Adrenal gland (tissue), 12 donors: ENCODE results near the gene CCDC149. TPM values are rescaled to one million over a fixed set of nuclear protein-coding genes. Genes with fewer than 3 reads are reported as not detected.

ENCODE experiments used
- DNase-seq, 7 donors: peaks; one replicate each; pipeline ENCODE4 v3.0.0-alpha.2; 2019 to 2020
- H3K27ac ChIP-seq, 5 donors: fragments of 200-600 bp; sonication (generic) in 4 of 5; 1 replicate in 3 of 5; 2 replicates in 2 of 5; pipeline versions ENCODE4 v1.5.1 to v1.8.0; 2016 to 2020; ENCODE audit warnings: mild to moderate bottlenecking in 1 of 5
- H3K27me3 ChIP-seq: fragments of 200-600 bp; 2 replicates; pipeline ENCODE4 v1.8.0; 2021
- H3K36me3 ChIP-seq, 2 donors: fragments of 200-600 bp; replicated peaks in 1 of 2; 1 replicate in 1 of 2; 2 replicates in 1 of 2; pipeline versions ENCODE4 v1.5.1 to v1.8.0; 2018 to 2022
- H3K4me1 ChIP-seq, 2 donors: fragments of 200-600 bp; replicated peaks in 1 of 2; 1 replicate in 1 of 2; 2 replicates in 1 of 2; pipeline versions ENCODE4 v1.5.1 to v1.8.0; 2018 to 2021
- H3K4me3 ChIP-seq, 4 donors: fragments of 200-600 bp; sonication (generic) in 3 of 4; one replicate each; pipeline ENCODE4 v1.5.1; 2016 to 2018
- H3K9me3 ChIP-seq, 3 donors: fragments of 200-600 bp; sonication (generic) in 1 of 3; replicated peaks in 1 of 3; 1 replicate in 2 of 3; 2 replicates in 1 of 3; pipeline versions ENCODE4 v1.5.1 to v1.8.0; 2016 to 2021
- POLR2A ChIP-seq, 2 donors: fragments of 450-650 bp; IDR thresholded peaks; one replicate each; pipeline ENCODE4 v1.6.1; 2017; ENCODE audit warnings: antibody characterized with exemption in 2 of 2, mild to moderate bottlenecking in 2 of 2, moderate library complexity in 1 of 2
- WGBS, 4 donors: extraction: QIAGEN DNeasy Blood & Tissue Kit in 2 of 4; methylation state at CpG; one replicate each; pipeline versions ENCODE4 v1.1.5 to v1.1.7; 2013 to 2017; 5-methylcytosine and 5-hydroxymethylcytosine counted together
- intact Hi-C, 2 donors: fragments of 100-400 bp; cut with DNase I; formaldehyde crosslinking; loops; one replicate each; pipeline versions ENCODE4 v1.14.1 to v1.15.0; 2022 to 2023
- polyA plus RNA-seq, 3 donors: library from polyadenylated mRNA; stranded (reverse); fragments of 200-250 nt in 2 of 3; fragments of 350-450 nt in 1 of 3; fragmentation: Illumina TruSeq in 1 of 3; extraction: RNeasy Lipid Tissue Mini Kit (QIAGEN cat#74804) in 1 of 3; gene quantifications; one replicate each; pipeline ENCODE4 v1.2.3, GENCODE V29; 2013 to 2014
- total RNA-seq, 9 donors: library from RNA; depleted of rRNA in 4 of 9; stranded (reverse); fragments of >200 nt in 4 of 9; fragments of 120-200 nt in 1 of 9; fragmentation: NEBNext Ultra II Directional in 1 of 9; extraction: Animal tissue kit (Norgen Biotek cat#: 25700) in 1 of 9; gene quantifications; one replicate each; pipeline versions ENCODE4 v1.1.0 to v1.2.4, GENCODE V29; 2013 to 2023
- TF ChIP-seq, protein P1 (sequence below), 6 experiments: fragments of 450-650 bp in 4 of 6; fragments of 200-600 bp in 2 of 6; sonication (generic) in 1 of 6; IDR thresholded peaks; 1 replicate in 5 of 6; 2 replicates in 1 of 6; pipeline versions ENCODE4 v1.5.1 to v1.8.0; 2016 to 2021; ENCODE audit warnings: antibody characterized with exemption in 6 of 6, mild to moderate bottlenecking in 2 of 6, moderate library complexity in 1 of 6
- donor health status: healthy with polysubstance abuse.
- donor health status: Bipolar disorder and iron deficiency.
- donor health status: DM: yes; HTN: yes; CAD: no.
- donor health status: DM: no; HTN: no; CAD: no.
- donor health status: DM: no; HTN: no; CAD: no.
- donor health status: DM: yes; HTN: yes; CAD: no.

The CCDC149 gene
- total and polyA plus RNA-seq, 12 donors: 3.6 to 13.0 (median 8.4) TPM

DNA sequence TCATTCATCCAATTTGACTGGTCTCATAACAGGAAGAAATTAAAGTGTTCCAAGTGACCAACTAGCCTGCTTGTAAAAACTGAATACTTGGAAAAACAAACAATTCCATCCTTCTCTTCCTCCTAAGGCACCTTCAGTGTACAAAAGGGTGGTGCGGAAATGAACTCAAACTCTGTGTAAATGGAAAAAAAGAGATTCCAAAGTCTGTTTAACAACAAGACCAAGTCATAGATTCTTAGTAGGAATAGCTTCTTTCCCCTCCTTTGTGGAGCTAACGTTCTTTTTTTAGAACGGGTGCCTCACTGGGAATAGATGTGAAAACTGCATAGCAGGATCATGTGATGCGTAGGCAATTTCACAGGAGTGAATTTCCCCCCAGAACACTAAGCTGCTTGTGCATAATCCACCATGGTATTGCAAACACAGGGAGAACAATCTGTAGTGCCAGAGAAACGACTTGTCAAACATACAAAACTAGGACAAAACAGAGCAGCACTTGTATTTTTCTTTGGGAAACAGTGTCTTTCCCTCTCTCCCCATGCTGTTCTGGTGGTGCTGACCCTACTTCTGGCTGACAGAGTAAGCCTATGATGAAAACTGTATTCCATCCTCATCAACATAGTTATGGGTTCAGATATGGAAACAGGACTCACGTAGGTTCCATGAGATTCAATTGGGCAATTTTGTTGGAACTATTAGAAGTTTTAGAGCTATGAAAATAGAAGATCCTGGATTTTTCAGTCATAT, 130.7 kb downstream of the CCDC149 start:
- intact Hi-C loops: no loop called here
- WGBS, 4 donors: 50 to 58% (median 53%) methylated on average over 6 of the region's 6 CpGs
- no peak overlapping the region for H3K4me3 ChIP-seq
- no peaks in the 10 kb centered on the region for H3K9me3 ChIP-seq
- no peaks in the 10 kb centered on the region for H3K36me3 ChIP-seq
- no peak overlapping the region for H3K27ac ChIP-seq
- TF ChIP-seq, protein P1, sequence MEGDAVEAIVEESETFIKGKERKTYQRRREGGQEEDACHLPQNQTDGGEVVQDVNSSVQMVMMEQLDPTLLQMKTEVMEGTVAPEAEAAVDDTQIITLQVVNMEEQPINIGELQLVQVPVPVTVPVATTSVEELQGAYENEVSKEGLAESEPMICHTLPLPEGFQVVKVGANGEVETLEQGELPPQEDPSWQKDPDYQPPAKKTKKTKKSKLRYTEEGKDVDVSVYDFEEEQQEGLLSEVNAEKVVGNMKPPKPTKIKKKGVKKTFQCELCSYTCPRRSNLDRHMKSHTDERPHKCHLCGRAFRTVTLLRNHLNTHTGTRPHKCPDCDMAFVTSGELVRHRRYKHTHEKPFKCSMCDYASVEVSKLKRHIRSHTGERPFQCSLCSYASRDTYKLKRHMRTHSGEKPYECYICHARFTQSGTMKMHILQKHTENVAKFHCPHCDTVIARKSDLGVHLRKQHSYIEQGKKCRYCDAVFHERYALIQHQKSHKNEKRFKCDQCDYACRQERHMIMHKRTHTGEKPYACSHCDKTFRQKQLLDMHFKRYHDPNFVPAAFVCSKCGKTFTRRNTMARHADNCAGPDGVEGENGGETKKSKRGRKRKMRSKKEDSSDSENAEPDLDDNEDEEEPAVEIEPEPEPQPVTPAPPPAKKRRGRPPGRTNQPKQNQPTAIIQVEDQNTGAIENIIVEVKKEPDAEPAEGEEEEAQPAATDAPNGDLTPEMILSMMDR (IDR thresholded peaks at IDR 0.05): no peak
- TF ChIP-seq POLR2A (IDR thresholded peaks at IDR 0.05): no peak
- H3K27me3 ChIP-seq: no peaks in the 10 kb centered on the region
- no peaks in the 10 kb centered on the region for H3K4me1 ChIP-seq
- no peak for DNase-seq

DNA sequence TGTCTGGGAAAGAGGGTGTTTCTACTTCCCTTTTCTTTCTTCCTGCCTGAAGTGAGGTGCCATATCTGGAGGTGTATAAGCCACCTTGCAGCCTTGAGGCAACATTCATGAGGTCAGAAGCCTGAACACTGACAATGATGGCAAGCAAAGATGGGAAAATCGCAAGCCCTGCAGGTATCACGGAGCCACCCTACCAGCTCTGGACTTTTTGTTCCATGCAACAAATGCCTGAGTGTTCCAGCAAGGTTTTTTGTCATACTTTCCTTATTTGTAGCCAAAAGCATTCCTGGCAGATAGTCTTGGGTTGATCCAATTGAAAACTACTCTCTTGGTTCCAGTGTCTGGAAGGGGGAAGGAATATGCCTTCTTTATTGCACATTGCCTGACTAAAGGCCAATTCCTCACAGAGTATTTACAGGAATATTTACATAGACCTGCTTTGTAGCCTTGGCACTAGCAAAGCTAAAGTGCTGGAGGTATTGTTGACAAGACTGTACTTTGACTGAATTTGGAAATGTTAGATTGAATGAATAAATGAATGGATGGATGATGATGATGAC, 131.8 kb downstream of the CCDC149 start:
- no peaks in the 10 kb centered on the region for H3K27me3 ChIP-seq
- H3K36me3 ChIP-seq: no peaks in the 10 kb centered on the region
- intact Hi-C loops: no loop called here
- no peaks in the 10 kb centered on the region for H3K4me1 ChIP-seq
- H3K9me3 ChIP-seq: no peaks in the 10 kb centered on the region
- no peak overlapping the region for H3K4me3 ChIP-seq
- no peak overlapping the region for H3K27ac ChIP-seq
- 83 to 97% (median 91%) methylated on average over 2 of the region's 2 CpGs for WGBS, 4 donors
- TF ChIP-seq, protein P1 (IDR thresholded peaks at IDR 0.05): no peak
- TF ChIP-seq POLR2A (IDR thresholded peaks at IDR 0.05): no peak
- DNase-seq: no peak

DNA sequence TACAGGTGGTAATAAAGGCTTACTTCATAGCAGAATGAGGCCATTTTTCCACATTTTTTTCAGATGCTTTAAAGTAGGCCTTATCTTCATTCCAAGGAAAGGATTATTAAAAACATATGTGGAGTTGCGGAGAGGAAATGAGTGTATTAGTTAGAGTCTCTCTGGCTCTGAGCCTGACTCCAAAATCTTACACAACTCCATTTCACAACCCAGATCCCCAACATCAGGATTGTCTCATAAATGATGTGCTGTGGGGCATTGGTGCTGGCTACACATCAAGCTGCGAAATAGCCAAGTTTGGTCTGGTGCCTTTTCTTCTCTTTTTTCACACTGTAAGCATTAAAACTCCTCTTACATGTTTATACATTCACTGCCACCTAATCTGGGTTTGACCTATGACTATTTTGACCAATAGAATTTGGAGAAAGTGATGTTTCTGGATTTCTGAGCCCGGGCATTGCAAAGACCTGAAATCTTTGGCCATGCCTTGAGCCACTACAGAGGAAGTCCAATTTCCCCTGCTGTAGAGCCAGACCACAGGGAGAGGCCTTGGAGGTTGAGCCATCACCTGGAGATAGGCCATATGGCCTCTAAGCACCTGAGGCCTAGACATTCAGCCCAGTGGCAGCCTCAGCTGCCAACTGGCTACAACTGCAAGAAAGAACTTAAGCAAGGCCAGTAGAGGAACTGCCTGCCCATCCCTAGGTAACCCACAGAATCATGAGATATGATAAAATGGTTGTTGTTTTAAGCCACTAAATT, 134.2 kb downstream of the CCDC149 start:
- no peak for TF ChIP-seq POLR2A (IDR thresholded peaks at IDR 0.05)
- TF ChIP-seq, protein P1 (IDR thresholded peaks at IDR 0.05): no peak
- H3K36me3 ChIP-seq: no peaks in the 10 kb centered on the region
- peak overlapping the region in 1 of 5 donors; percentile 3 for H3K27ac ChIP-seq
- intact Hi-C loops: no loop called here
- H3K4me1 ChIP-seq: no peaks in the 10 kb centered on the region
- H3K27me3 ChIP-seq: no peaks in the 10 kb centered on the region
- no peaks in the 10 kb centered on the region for H3K9me3 ChIP-seq
- 44 to 61% (median 52%) methylated on average over 3 of the region's 3 CpGs for WGBS, 4 donors
- peak in 1 of 7 donors; percentile 4 for DNase-seq
- H3K4me3 ChIP-seq: no peak overlapping the region
